Endothelial cell of umbilical vein (primary cell): ENCODE data around the gene MCRIP1. TPM values are rescaled to one million over a fixed set of nuclear protein-coding genes. Genes with fewer than 3 reads are reported as not detected.
A peak's percentile ranks its signal among the peaks of the same experiment; 100 is the strongest.

Experiments used
- BruUV-seq: library from RNA; stranded (reverse); fragments of 400-500 nt; replicated peaks from 2 replicates; lab custom pipeline; 2021; lab: Mats Ljungman, UMichigan
- CTCF ChIA-PET: fragments of 300-600, 350-600 bp; sonication (Branson Sonifier 250); formaldehyde crosslinking; loops from one replicate; lab custom pipeline; 2021; ENCODE audit warnings: antibody characterized with exemption, inconsistent platforms; lab: Charles Lee
- POLR2A ChIA-PET: fragments of 300-600, 350-600 bp; sonication (Branson Sonifier 250); formaldehyde crosslinking; loops from one replicate; lab custom pipeline; 2021; ENCODE audit warnings: antibody characterized with exemption, inconsistent platforms; lab: Charles Lee
- DNase-seq: peaks from one replicate; pipeline ENCODE4 v3.0.0-alpha.2; 2011; ENCODE audit warnings: low read depth, low spot score
- FAIRE-seq: peaks from 2 replicates; lab custom pipeline; 2011; peaks lifted over from hg19 to GRCh38; lab: Jason Lieb, UNC
- H2AFZ ChIP-seq: 2 replicates; pipeline ENCODE4 v1.6.0; 2012; ENCODE audit warnings: low read depth, low read length, control low read depth, inconsistent platforms
- H3K27ac ChIP-seq: 2 replicates; pipeline ENCODE4 v1.5.1; 2011; ENCODE audit warnings: low read depth, mild to moderate bottlenecking, control low read depth, low read length, moderate library complexity; ENCODE audit not compliant: insufficient read depth
- H3K27me3 ChIP-seq, 2 experiments: 2 replicates each; pipeline versions ENCODE4 v1.6.0 to v1.6.1; 2011; ENCODE audit warnings: low read length in 2 of 2, mixed read lengths in 1 of 2; ENCODE audit not compliant: control insufficient read depth in 2 of 2, insufficient read depth in 2 of 2
- H3K36me3 ChIP-seq, 2 experiments: 2 replicates in 1 of 2; 3 replicates in 1 of 2; pipeline ENCODE4 v1.5.1; 2011; ENCODE audit warnings: low read length in 2 of 2, mild to moderate bottlenecking in 1 of 2, moderate library complexity in 1 of 2; ENCODE audit not compliant: control insufficient read depth in 2 of 2, insufficient read depth in 2 of 2; ENCODE audit errors: extremely low read depth in 1 of 2
- H3K4me1 ChIP-seq: 3 replicates; pipeline ENCODE4 v1.5.1; 2011; ENCODE audit warnings: mild to moderate bottlenecking, low read length; ENCODE audit not compliant: control insufficient read depth, insufficient read depth; ENCODE audit errors: extremely low read depth
- H3K4me2 ChIP-seq: 2 replicates; pipeline ENCODE4 v1.6.1; 2011; ENCODE audit warnings: low read length, control low read depth, mixed read lengths; ENCODE audit not compliant: insufficient read depth
- H3K4me3 ChIP-seq, 3 experiments: fragments of 200-600 bp in 1 of 3; sonication (generic), shearing (Covaris generic) in 1 of 3; replicated peaks in 1 of 3; 2 replicates each; pipeline ENCODE4 v1.5.1; 2011 to 2016; ENCODE audit warnings: control low read depth in 3 of 3, low read length in 3 of 3, mild to moderate bottlenecking in 2 of 3, inconsistent platforms in 1 of 3, low read depth in 1 of 3, moderate library complexity in 1 of 3; ENCODE audit not compliant: insufficient read depth in 1 of 3
- H3K79me2 ChIP-seq: 2 replicates; pipeline ENCODE4 v1.6.0; 2012; ENCODE audit warnings: low read length, inconsistent platforms; ENCODE audit not compliant: control insufficient read depth, insufficient read depth
- H3K9ac ChIP-seq: replicated peaks from 2 replicates; pipeline ENCODE3; 2011; ENCODE audit warnings: low read length, control low read depth; ENCODE audit not compliant: insufficient read depth; ENCODE audit errors: extremely low read depth
- H3K9me1 ChIP-seq: replicated peaks from 3 replicates; pipeline ENCODE4 v1.6.0; 2011; ENCODE audit warnings: mild to moderate bottlenecking, low read length; ENCODE audit not compliant: control insufficient read depth, insufficient read depth; ENCODE audit errors: extremely low read depth
- H3K9me3 ChIP-seq: replicated peaks from 2 replicates; pipeline ENCODE4 v1.5.1; 2012; ENCODE audit warnings: low read length, inconsistent platforms; ENCODE audit not compliant: control insufficient read depth, insufficient read depth
- H4K20me1 ChIP-seq: replicated peaks from 2 replicates; pipeline ENCODE3; 2011; ENCODE audit warnings: mild to moderate bottlenecking, low read length; ENCODE audit not compliant: control insufficient read depth, insufficient read depth; ENCODE audit errors: extremely low read depth
- CTCF ChIP-seq, 2 donors: IDR thresholded peaks; 1 replicate in 1 of 2; 2 replicates in 1 of 2; pipeline ENCODE4 v1.5.1; 2011; ENCODE audit warnings: low read length in 2 of 2, mild to moderate bottlenecking in 2 of 2, moderate library complexity in 2 of 2, control low read depth in 1 of 2, inconsistent platforms in 1 of 2, low read depth in 1 of 2; ENCODE audit not compliant: insufficient read depth in 1 of 2; ENCODE audit errors: extremely low read depth in 1 of 2
- MAX ChIP-seq: IDR thresholded peaks from 2 replicates; pipeline ENCODE4 v1.6.1; 2011; ENCODE audit not compliant: insufficient read depth, insufficient read length
- MYC ChIP-seq: IDR thresholded peaks from one replicate; pipeline ENCODE4 v1.6.1; 2011; ENCODE audit warnings: mild to moderate bottlenecking, low read depth, low read length
- POLR2A ChIP-seq: IDR thresholded peaks from 2 replicates; pipeline ENCODE4 v1.6.1; 2012; ENCODE audit warnings: low read depth, mild to moderate bottlenecking, control low read depth, low read length
- POLR2AphosphoS5 ChIP-seq: IDR thresholded peaks from 2 replicates; pipeline ENCODE4 v1.6.1; 2012; ENCODE audit warnings: low read depth, mild to moderate bottlenecking, control low read depth, low read length, moderate library complexity; ENCODE audit not compliant: insufficient read depth
- dilution Hi-C: fragments of 300-500 bp; cut with MboI; formaldehyde crosslinking; loops from one replicate; pipeline ENCODE4 v1.15.0; 2019; ENCODE audit warnings: low sequenced_read_pairs; ENCODE audit not compliant: extremely low pct_ligation_motif_present
- intact Hi-C: fragments of 100-400 bp; cut with micrococcal nuclease; formaldehyde crosslinking; loops from one replicate; pipeline ENCODE4 v1.10.0; 2022
- polyA plus RNA-seq, 4 experiments: library from polyadenylated mRNA; depleted of rRNA in 3 of 4; stranded (reverse) in 3 of 4; unstranded in 1 of 4; fragments of >200 nt; gene quantifications; 2 replicates each; pipeline versions ENCODE4 v1.2.1 to v1.2.3, GENCODE V29; 2011 to 2012; ENCODE audit warnings: missing spikeins in 1 of 4
- total RNA-seq: library from RNA; stranded (reverse); gene quantifications from 2 replicates; pipeline ENCODE4 v1.2.3, GENCODE V29; 2021

The MCRIP1 gene
- total and polyA plus RNA-seq, 2 donors (not counting 3 experiments of a cell fraction or from before 2014, with no cell fraction given): 121 to 205 TPM

- FAIRE-seq (peak; percentile 31), DNase-seq (peak; percentile 39)
- H4K20me1 ChIP-seq: no peaks in the 10 kb centered on the region
- ChIA-PET CTCF (interaction anchor here (1.0 kb wide), 1 partner anchor 38 kb away, joined by 3 read pairs; no protein-coding TSS in a partner anchor), POLR2A (no interaction called here)
- BruUV-seq: no TSS peak
- no peak within 1 kb of the TSS for H2AFZ ChIP-seq
- H3K36me3 ChIP-seq: peaks cover 3 to 21% of the 10 kb centered on the region in 2 experiments
- dilution Hi-C loops: no loop called here
- H3K79me2 ChIP-seq: peaks cover 46% of the 10 kb centered on the region
- H3K27ac ChIP-seq: peak within 1 kb of the TSS; percentile 80
- H3K27me3 ChIP-seq: no peaks in the 10 kb centered on the region
- peak within 1 kb of the TSS; percentile 60 to 97 (median 76) for H3K4me3 ChIP-seq
- intact Hi-C loops: loop anchor here (1.0 to 2.0 kb wide), 4 partner anchors 31 to 163 kb away; partner anchors contain the start of genes ALYREF, ANAPC11, CENPX and LRRC45
- H3K4me2 ChIP-seq: peak within 1 kb of the TSS; percentile 66
- H3K4me1 ChIP-seq: peaks cover 20% of the 10 kb centered on the region
- TF ChIP-seq POLR2AphosphoS5: peak; percentile 98
- TF ChIP-seq CTCF (IDR thresholded peaks at IDR 0.05; ENCODE audit: extremely low read depth in 1 of 2, insufficient read depth in 1 of 2, low read depth in 1 of 2, low read length in 2 of 2): no peak
- peak; percentile 3 for TF ChIP-seq MAX
- no peak for TF ChIP-seq MYC
- TF ChIP-seq POLR2A: peak; percentile 93
- H3K9me3 ChIP-seq: no peaks in the 10 kb centered on the region
- no peaks in the 10 kb centered on the region for H3K9me1 ChIP-seq
- H3K9ac ChIP-seq: peak within 1 kb of the TSS; percentile 84
Observed at GRCh38 chr17:81859906-81860755, 27.0 kb upstream of the MCRIP1 start, which contains the start of gene P4HB. TSS of gene P4HB (minus strand) at chr17:81860535. CDS start at chr17:81860471, 64 bp downstream.
